ENCODE data around the gene APBA2. TPM values are rescaled to one million over a fixed set of nuclear protein-coding genes. Genes with fewer than 3 reads are reported as not detected.
A peak's percentile ranks its signal among the peaks of the same experiment; 100 is the strongest.

The APBA2 gene
- total RNA-seq, 2 donors from 2014 or later, result 0.47 to 0.48 TPM

DNA sequence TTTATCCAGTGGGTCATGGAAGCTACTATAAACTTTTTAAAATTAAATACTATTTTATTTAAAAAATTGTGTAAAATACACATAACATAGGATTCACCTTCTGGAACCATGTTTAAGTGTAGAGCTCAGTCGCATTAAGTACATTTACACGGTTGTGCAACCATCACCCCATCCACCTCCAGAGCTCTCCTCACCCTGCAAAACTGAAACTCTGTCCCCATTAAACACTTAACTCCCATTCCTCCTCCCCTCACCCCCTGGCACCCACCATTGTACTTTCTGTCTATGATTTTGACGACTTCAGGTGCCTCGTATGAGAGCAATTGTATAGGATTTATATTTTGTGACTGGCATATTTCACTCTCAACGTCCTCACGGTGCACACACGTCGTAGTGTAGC is 70.7 kb downstream of the APBA2 start:
- H3K27ac ChIP-seq, result no peak overlapping the region
- peak; percentile 28 for DNase-seq (ENCODE audit: low spot score)
- no peaks in the 10 kb centered on the region for H3K36me3 ChIP-seq
- no peak overlapping the region for H3K4me3 ChIP-seq
- TF ChIP-seq, protein P1, sequence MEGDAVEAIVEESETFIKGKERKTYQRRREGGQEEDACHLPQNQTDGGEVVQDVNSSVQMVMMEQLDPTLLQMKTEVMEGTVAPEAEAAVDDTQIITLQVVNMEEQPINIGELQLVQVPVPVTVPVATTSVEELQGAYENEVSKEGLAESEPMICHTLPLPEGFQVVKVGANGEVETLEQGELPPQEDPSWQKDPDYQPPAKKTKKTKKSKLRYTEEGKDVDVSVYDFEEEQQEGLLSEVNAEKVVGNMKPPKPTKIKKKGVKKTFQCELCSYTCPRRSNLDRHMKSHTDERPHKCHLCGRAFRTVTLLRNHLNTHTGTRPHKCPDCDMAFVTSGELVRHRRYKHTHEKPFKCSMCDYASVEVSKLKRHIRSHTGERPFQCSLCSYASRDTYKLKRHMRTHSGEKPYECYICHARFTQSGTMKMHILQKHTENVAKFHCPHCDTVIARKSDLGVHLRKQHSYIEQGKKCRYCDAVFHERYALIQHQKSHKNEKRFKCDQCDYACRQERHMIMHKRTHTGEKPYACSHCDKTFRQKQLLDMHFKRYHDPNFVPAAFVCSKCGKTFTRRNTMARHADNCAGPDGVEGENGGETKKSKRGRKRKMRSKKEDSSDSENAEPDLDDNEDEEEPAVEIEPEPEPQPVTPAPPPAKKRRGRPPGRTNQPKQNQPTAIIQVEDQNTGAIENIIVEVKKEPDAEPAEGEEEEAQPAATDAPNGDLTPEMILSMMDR (IDR thresholded peaks at IDR 0.05), result no peak
- no peaks in the 10 kb centered on the region for H3K27me3 ChIP-seq
- no peaks in the 10 kb centered on the region for H3K4me1 ChIP-seq
- no peaks in the 10 kb centered on the region for H3K9me3 ChIP-seq

DNA sequence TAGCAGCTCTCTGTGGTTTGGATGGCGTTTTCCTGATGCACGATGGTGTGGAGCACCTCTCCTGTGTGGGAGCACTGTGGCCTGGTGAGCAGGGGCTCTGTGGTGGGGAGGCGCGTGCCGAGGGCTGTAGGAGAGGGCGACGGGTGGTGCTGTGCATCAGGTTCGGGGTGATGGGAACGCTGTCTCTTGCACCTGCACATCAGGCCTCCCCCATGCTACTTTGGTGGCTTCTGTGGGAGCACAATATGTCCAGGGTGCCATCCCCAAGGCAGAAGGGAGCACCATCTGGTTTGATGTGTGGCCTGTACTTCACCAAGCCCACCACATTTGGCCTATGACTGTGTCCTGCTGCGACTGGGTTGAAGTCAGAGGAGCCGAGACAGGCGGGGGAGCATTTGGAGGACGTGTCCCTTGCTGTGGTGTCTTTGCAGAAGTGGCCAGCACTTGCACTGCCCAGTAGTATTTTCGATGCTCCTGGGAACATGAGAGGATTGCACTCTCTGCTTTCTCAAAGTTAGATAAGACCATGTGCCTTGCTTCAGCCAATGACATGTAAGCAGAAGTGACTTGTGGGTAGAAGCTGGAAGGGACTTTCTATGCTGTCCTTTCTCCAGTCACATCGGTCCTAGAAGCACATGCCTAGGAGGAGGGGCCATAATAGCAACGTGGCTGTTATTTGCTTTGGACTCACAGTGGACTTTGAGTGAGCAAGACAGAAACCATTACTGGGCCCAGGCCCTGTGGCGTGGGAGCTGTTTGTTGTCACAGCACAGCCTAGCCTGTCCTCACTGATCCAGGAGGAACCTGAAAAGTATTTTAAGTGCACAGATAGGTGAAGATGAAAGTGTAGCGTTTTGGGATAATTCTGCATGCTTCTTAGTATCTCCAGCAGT is 72.1 kb downstream of the APBA2 start:
- Histone ChIP-seq H3K27me3 (no peaks in the 10 kb centered on the region), H3K9me3 (no peaks in the 10 kb centered on the region), H3K4me3 (no peak overlapping the region), H3K4me1 (no peaks in the 10 kb centered on the region), H3K27ac (no peak overlapping the region), H3K36me3 (no peaks in the 10 kb centered on the region)
- TF ChIP-seq, protein P1 (IDR thresholded peaks at IDR 0.05), result no peak
- peak; percentile 48 for DNase-seq (ENCODE audit: low spot score)

DNA sequence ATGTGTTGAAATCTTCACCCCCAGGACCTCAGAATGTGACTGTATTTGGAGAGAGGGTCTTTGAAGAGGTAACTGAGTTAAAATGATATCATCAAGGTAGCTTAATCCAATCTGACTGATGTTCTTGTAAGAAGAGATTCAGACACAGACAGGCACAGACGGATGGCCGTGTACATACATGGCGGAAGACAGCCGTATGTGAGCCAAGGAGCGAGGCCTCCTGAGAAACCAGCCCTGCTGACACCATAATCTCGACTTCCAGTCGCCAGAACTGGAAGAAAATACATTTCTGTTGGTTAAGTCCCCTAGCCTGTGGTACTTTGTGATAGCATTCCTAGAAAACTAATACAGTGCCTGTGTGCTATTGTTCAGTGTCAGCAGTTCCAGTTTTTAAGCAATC is 73.6 kb downstream of the APBA2 start:
- no peaks in the 10 kb centered on the region for H3K27me3 ChIP-seq
- no peaks in the 10 kb centered on the region for H3K36me3 ChIP-seq
- H3K9me3 ChIP-seq, result no peaks in the 10 kb centered on the region
- H3K4me1 ChIP-seq, result no peaks in the 10 kb centered on the region
- H3K27ac ChIP-seq, result no peak overlapping the region
- TF ChIP-seq, protein P1 (IDR thresholded peaks at IDR 0.05), result no peak
- H3K4me3 ChIP-seq, result no peak overlapping the region
- DNase-seq (ENCODE audit: low spot score), result peak; percentile 9

DNA sequence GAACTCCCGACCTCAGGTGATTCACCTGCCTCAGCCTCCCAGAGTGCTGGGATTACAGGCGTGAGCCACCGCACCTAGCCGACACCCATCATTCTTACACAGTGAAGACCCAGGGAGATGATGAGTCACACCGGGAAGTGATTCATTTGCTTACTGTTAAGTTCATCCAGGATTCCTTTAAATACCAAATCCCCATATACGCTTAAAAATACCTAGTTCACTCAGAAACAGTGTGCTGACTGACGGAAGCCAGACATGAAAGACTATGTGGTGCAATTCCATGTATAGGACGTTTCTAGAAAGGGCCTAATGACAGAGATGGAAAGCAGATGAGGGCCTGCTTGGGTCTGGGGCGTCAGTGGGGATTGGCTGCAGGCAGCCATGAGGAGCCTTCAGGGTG is 75.2 kb downstream of the APBA2 start:
- no peaks in the 10 kb centered on the region for H3K4me1 ChIP-seq
- TF ChIP-seq, protein P1 (IDR thresholded peaks at IDR 0.05), result no peak
- DNase-seq (ENCODE audit: low spot score), result peak; percentile 34
- no peaks in the 10 kb centered on the region for H3K36me3 ChIP-seq
- H3K9me3 ChIP-seq, result no peaks in the 10 kb centered on the region
- no peak overlapping the region for H3K4me3 ChIP-seq
- no peak overlapping the region for H3K27ac ChIP-seq
- no peaks in the 10 kb centered on the region for H3K27me3 ChIP-seq

DNA sequence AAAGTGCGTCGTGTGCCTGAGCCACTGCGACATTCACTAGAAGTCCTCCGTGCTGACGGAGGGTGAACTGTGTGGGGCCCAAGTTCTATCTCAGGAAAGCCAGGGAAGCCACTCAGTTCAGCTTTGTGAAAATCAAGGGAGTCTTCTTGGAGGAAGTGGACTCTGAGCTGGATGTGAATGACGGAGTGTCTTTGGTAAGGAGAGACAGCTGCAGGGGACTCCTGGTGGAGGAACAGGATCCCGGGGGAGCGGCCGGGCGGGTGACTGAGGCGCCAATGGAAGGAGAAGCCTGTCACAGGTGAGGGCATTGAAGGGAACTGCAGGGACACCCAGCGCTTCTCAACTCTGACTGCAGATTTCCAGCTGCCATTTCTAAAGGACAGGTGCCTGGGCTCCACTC is 75.6 kb downstream of the APBA2 start:
- DNase-seq (ENCODE audit: low spot score), result peak; percentile 46
- Histone ChIP-seq H3K27ac (no peak overlapping the region), H3K9me3 (no peaks in the 10 kb centered on the region), H3K36me3 (no peaks in the 10 kb centered on the region), H3K4me3 (no peak overlapping the region), H3K27me3 (no peaks in the 10 kb centered on the region), H3K4me1 (no peaks in the 10 kb centered on the region)
- TF ChIP-seq, protein P1 (IDR thresholded peaks at IDR 0.05), result no peak

Data from right atrium auricular region (tissue), 2 donors.